ENCODE results near the gene LCN15. TPM values are rescaled to one million over a fixed set of nuclear protein-coding genes. Genes with fewer than 3 reads are reported as not detected.

LCN15 gene
- total and polyA plus RNA-seq, 10 of the 15 experiments (the other 5 are each of a cell fraction or from before 2014, with no cell fraction given): 0.37 to 0.50 TPM; not detected in 8

DNA sequence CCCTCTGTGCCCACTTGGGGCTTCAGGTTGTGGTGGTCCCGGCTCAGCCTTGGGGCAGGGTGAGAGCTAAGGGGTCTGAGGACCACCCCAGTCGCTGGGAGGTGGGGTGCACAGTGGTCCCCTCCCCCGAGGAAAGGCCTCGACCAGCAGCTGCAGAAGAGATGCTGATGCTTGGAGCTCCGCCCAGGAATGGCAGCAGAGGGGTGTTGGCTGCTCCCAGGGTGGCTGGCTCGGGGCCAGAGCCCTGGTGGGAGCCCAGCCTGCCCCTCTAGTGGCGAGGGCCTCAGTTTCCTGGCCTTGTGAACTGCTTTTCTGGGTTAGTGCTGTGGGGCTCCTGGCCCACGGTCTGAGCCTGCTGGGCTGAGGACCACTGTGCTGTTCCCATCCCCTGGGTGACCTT is 50.8 kb downstream of the LCN15 start:
- ATAC-seq (0 out of 3 replicates have a peak, but pooled peaks have one; percentile 15), FAIRE-seq (no peak), DNase-seq (ENCODE audit: low read depth, low spot score) (no peak)
- ChIA-PET POLR2A (no interaction called here), RAD21 (ENCODE audit: unreplicated experiment) (no interaction called here), CTCF (interaction anchor here (0.6 to 1.7 kb wide), 2 partner anchors 13 to 29 kb away, joined by 3 to 8 read pairs; partner anchors contain the start of gene LCN10), SMC1A (ENCODE audit: uncharacterized antibody, unreplicated experiment) (no interaction called here)
- 10% methylated on average over 8 of the region's 8 CpGs for WGBS (ENCODE audit: insufficient coverage, insufficient replicate concordance, low lambda C conversion rate, missing lambda C conversion rate)
- no peak overlapping the region for H3K9ac ChIP-seq (ENCODE audit: control insufficient read depth, insufficient read depth, low read length)
- BruUV-seq (replicated peaks): no TSS peak
- H3K9me3 ChIP-seq (replicated peaks; ENCODE audit: control insufficient read depth, insufficient read depth, low read length): no peaks in the 10 kb centered on the region
- no peak overlapping the region for H3K4me3 ChIP-seq
- H4K20me1 ChIP-seq (ENCODE audit: control insufficient read depth, insufficient read depth): no peaks in the 10 kb centered on the region
- no peaks in the 10 kb centered on the region for H3K79me2 ChIP-seq (ENCODE audit: control insufficient read depth, insufficient read depth, low read length)
- H3K36me3 ChIP-seq (ENCODE audit: control insufficient read depth in 2 of 2, insufficient read depth in 2 of 2, low read length in 1 of 2): no peaks in the 10 kb centered on the region
- no peak overlapping the region for H3K27ac ChIP-seq (ENCODE audit: control insufficient read depth, insufficient read depth)
- intact Hi-C loops (cut with micrococcal nuclease; ENCODE audit: unreplicated experiment): no loop called here
- H3K4me1 ChIP-seq (ENCODE audit: control insufficient read depth, insufficient read depth, low read length): no peaks in the 10 kb centered on the region
- no peak overlapping the region for H3K4me2 ChIP-seq (ENCODE audit: control insufficient read depth, insufficient read depth)
- no peak overlapping the region for H2AFZ ChIP-seq (ENCODE audit: control insufficient read depth, low read depth, low read length)
- in situ Hi-C loops (cut with MboI): no loop called here
- TF ChIP-seq ETV6 (conservative IDR thresholded peaks at IDR 0.05 in 1 of 2, IDR thresholded peaks at IDR 0.05 in 1 of 2; ENCODE audit: borderline replicate concordance in 1 of 2, low read depth in 1 of 2) (no peak), KDM1A (IDR thresholded peaks at IDR 0.05; ENCODE audit: borderline replicate concordance) (no peak)
- peaks cover 2 to 7% of the 10 kb centered on the region in 2 experiments for H3K27me3 ChIP-seq (replicated peaks in 1 of 2; ENCODE audit: control insufficient read depth in 2 of 2, insufficient read depth in 2 of 2, low read length in 1 of 2)

DNA sequence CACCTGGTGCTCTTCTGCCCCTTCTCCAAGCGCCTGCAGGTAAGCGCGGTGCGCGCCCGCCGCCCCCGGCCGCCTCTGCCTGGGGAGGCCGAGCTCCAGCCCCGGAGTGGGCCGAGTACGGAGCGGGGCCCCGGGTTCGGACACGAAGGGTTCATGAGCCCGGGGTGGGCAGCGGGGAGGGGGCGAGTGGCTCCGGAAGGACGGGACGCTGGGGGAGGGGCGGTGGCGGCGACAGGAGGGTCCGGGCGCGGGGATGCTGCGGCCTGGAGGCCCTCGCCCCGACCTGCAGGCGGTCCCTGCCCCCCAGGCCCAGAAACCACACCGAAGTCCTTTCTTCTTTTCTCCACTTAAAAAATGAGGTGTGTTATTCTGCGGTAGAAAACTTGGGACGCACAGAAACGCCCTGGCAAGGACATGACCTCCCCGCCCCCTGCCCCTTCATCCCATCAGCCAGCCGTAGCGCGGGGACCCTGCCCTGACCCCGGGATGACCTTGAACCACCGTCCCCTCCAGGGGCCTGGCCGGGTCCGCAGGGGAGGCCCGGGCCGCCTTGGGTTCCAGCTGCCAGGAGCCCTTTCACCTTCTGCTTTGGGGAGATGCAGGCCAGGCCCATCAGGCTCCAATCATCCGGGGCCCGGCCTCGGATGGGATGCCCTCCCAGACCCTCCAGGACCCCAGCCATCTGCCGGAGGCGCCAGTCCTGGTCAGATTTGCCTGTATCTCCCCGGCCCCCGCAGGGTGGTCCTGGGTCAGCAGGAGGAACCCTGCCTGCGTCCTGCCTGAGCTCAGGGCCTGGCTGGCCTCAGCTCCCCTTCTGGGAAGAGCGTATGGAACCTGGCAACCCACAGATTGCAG is 51.4 kb downstream of the LCN15 start:
- ChIA-PET CTCF (interaction anchor here (0.6 to 1.7 kb wide), 2 partner anchors 14 to 30 kb away, joined by 3 to 8 read pairs; partner anchors contain the start of gene LCN10), POLR2A (no interaction called here), RAD21 (ENCODE audit: unreplicated experiment) (no interaction called here), SMC1A (ENCODE audit: uncharacterized antibody, unreplicated experiment) (no interaction called here)
- H3K79me2 ChIP-seq (ENCODE audit: control insufficient read depth, insufficient read depth, low read length): no peaks in the 10 kb centered on the region
- no peak for TF ChIP-seq ZZZ3 (IDR thresholded peaks at IDR 0.05; ENCODE audit: control insufficient read depth, insufficient read length, low read depth)
- no peak for TF ChIP-seq IKZF2 (IDR thresholded peaks at IDR 0.05)
- no peak for TF ChIP-seq RAD21 (IDR thresholded peaks at IDR 0.05; ENCODE audit: insufficient read depth, low read depth, low read length)
- TF ChIP-seq ZNF207 (IDR thresholded peaks at IDR 0.05; ENCODE audit: borderline replicate concordance): no peak
- no peak for TF ChIP-seq MEF2B (IDR thresholded peaks at IDR 0.05; ENCODE audit: partially characterized antibody, poor library complexity, severe bottlenecking)
- TF ChIP-seq MTA3 (IDR thresholded peaks at IDR 0.05; ENCODE audit: borderline replicate concordance, low read length): no peak
- TF ChIP-seq, protein P1, sequence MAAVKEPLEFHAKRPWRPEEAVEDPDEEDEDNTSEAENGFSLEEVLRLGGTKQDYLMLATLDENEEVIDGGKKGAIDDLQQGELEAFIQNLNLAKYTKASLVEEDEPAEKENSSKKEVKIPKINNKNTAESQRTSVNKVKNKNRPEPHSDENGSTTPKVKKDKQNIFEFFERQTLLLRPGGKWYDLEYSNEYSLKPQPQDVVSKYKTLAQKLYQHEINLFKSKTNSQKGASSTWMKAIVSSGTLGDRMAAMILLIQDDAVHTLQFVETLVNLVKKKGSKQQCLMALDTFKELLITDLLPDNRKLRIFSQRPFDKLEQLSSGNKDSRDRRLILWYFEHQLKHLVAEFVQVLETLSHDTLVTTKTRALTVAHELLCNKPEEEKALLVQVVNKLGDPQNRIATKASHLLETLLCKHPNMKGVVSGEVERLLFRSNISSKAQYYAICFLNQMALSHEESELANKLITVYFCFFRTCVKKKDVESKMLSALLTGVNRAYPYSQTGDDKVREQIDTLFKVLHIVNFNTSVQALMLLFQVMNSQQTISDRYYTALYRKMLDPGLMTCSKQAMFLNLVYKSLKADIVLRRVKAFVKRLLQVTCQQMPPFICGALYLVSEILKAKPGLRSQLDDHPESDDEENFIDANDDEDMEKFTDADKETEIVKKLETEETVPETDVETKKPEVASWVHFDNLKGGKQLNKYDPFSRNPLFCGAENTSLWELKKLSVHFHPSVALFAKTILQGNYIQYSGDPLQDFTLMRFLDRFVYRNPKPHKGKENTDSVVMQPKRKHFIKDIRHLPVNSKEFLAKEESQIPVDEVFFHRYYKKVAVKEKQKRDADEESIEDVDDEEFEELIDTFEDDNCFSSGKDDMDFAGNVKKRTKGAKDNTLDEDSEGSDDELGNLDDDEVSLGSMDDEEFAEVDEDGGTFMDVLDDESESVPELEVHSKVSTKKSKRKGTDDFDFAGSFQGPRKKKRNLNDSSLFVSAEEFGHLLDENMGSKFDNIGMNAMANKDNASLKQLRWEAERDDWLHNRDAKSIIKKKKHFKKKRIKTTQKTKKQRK (IDR thresholded peaks at IDR 0.05; ENCODE audit: low read depth, low read length): no peak
- TF ChIP-seq CHD4 (IDR thresholded peaks at IDR 0.05): no peak
- TF ChIP-seq NR2C2 (IDR thresholded peaks at IDR 0.05; ENCODE audit: borderline replicate concordance, control insufficient read depth, insufficient read length, low read depth): no peak
- no peak for TF ChIP-seq MYC (IDR thresholded peaks at IDR 0.05; ENCODE audit: insufficient read depth, insufficient read length, insufficient replicate concordance, low read length, severe bottlenecking)
- no peak for TF ChIP-seq STAT1 (conservative IDR thresholded peaks at IDR 0.05)
- H3K36me3 ChIP-seq (ENCODE audit: control insufficient read depth in 2 of 2, insufficient read depth in 2 of 2, low read length in 1 of 2): no peaks in the 10 kb centered on the region
- WGBS (ENCODE audit: insufficient coverage, insufficient replicate concordance, low lambda C conversion rate, missing lambda C conversion rate): 8% methylated on average over 30 of the region's 56 CpGs
- no peaks in the 10 kb centered on the region for H3K4me1 ChIP-seq (ENCODE audit: control insufficient read depth, insufficient read depth, low read length)
- in situ Hi-C loops (cut with MboI): no loop called here
- no peak overlapping the region for H3K9ac ChIP-seq (ENCODE audit: control insufficient read depth, insufficient read depth, low read length)
- DNase-seq (ENCODE audit: low read depth, low spot score) (no peak), ATAC-seq (peak; percentile 23; the same call in 1 of the 3 replicates), FAIRE-seq (no peak)
- H3K4me3 ChIP-seq: no peak overlapping the region
- no peaks in the 10 kb centered on the region for H3K9me3 ChIP-seq (replicated peaks; ENCODE audit: control insufficient read depth, insufficient read depth, low read length)
- peaks cover 2 to 7% of the 10 kb centered on the region in 2 experiments for H3K27me3 ChIP-seq (replicated peaks in 1 of 2; ENCODE audit: control insufficient read depth in 2 of 2, insufficient read depth in 2 of 2, low read length in 1 of 2)
- BruUV-seq (replicated peaks): no TSS peak
- H3K4me2 ChIP-seq (ENCODE audit: control insufficient read depth, insufficient read depth): 0 out of 2 replicates have a peak overlapping the region, but pooled peaks have one; percentile 9
- no peaks in the 10 kb centered on the region for H4K20me1 ChIP-seq (ENCODE audit: control insufficient read depth, insufficient read depth)
- intact Hi-C loops (cut with micrococcal nuclease; ENCODE audit: unreplicated experiment): no loop called here
- no peak overlapping the region for H2AFZ ChIP-seq (ENCODE audit: control insufficient read depth, low read depth, low read length)
- no peak overlapping the region for H3K27ac ChIP-seq (ENCODE audit: control insufficient read depth, insufficient read depth)
